Fibroblast of the aortic adventitia (primary cell): ENCODE data around the gene LRRC53. TPM values are rescaled to one million over a fixed set of nuclear protein-coding genes. Genes with fewer than 3 reads are reported as not detected.

Experiments
- DNase-seq: peaks from one replicate; pipeline ENCODE4 v3.0.0-alpha.2; 2010; ENCODE audit warnings: low read depth
- H3K4me3 ChIP-seq: 2 replicates; pipeline ENCODE4 v1.5.1; 2011; ENCODE audit warnings: low read depth, mild to moderate bottlenecking, control low read depth, low read length, moderate library complexity
- CTCF ChIP-seq: IDR thresholded peaks from 2 replicates; pipeline ENCODE4 v1.5.1; 2011; ENCODE audit warnings: mild to moderate bottlenecking, low read length, control low read depth, inconsistent platforms; ENCODE audit not compliant: insufficient read depth
- total RNA-seq: library from RNA; depleted of rRNA; stranded (reverse); fragments of >200 nt; gene quantifications from 2 replicates; pipeline ENCODE4 v1.2.3, GENCODE V29; 2012; ENCODE audit warnings: low replicate concordance

LRRC53 gene
- total RNA-seq, 1 donor: not detected

- no peak for DNase-seq
- no peak overlapping the region for H3K4me3 ChIP-seq
- no peak for TF ChIP-seq CTCF
Observed at GRCh38 chr1:74530892-74531291, 18.5 kb upstream of the LRRC53 start.

GRCh38 chr1:74528123-74528522 lies 15.7 kb upstream of the LRRC53 start:
- no peak overlapping the region for H3K4me3 ChIP-seq
- no peak for DNase-seq
- TF ChIP-seq CTCF: no peak

GRCh38 chr1:74526708-74527107 lies 14.3 kb upstream of the LRRC53 start:
- no peak overlapping the region for H3K4me3 ChIP-seq
- no peak for DNase-seq
- TF ChIP-seq CTCF: no peak

GRCh38 chr1:74523873-74524480 lies 11.6 kb upstream of the LRRC53 start:
- no peak overlapping the region for H3K4me3 ChIP-seq
- DNase-seq: no peak

GRCh38 chr1:74522148-74522547 lies 9.7 kb upstream of the LRRC53 start:
- TF ChIP-seq CTCF: no peak
- H3K4me3 ChIP-seq: no peak overlapping the region
- no peak for DNase-seq

More at GRCh38 chr1:74523873-74524480, 11.6 kb upstream of the LRRC53 start:
- TF ChIP-seq CTCF: no peak

- DNase-seq: no peak
- no peak overlapping the region for H3K4me3 ChIP-seq
- TF ChIP-seq CTCF: no peak
Observed at GRCh38 chr1:74517599-74518051, 5.2 kb upstream of the LRRC53 start.
